ENCODE results near the gene DPY19L1. TPM values are rescaled to one million over a fixed set of nuclear protein-coding genes. Genes with fewer than 3 reads are reported as not detected.
"Not testable (repeated sequence)": the region's sequence is repeated elsewhere in the genome, so short reads cannot be mapped to it uniquely, and the experiment has no call there.

Gene DPY19L1
- polyA plus RNA-seq, 1 experiment: 40.5 TPM

DNA sequence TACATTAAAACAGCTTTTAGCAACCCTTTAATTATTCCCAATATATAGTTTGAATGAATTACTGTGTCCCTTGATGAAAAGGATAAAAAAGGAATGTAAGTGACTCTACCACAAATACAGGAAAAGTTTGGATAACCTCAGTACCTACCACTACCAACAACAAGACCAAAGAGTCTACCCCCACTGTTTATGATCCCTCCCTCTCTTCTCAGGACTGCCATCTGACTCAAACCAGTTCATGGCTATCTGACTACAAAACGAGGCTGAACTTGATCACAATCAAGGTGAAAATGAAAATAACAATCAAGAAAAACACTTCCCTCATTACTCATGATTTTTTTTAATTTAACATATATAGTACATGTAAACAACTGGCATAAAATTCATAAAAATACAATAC, 108.7 kb downstream of the DPY19L1 start:
- TF ChIP-seq, protein P1, sequence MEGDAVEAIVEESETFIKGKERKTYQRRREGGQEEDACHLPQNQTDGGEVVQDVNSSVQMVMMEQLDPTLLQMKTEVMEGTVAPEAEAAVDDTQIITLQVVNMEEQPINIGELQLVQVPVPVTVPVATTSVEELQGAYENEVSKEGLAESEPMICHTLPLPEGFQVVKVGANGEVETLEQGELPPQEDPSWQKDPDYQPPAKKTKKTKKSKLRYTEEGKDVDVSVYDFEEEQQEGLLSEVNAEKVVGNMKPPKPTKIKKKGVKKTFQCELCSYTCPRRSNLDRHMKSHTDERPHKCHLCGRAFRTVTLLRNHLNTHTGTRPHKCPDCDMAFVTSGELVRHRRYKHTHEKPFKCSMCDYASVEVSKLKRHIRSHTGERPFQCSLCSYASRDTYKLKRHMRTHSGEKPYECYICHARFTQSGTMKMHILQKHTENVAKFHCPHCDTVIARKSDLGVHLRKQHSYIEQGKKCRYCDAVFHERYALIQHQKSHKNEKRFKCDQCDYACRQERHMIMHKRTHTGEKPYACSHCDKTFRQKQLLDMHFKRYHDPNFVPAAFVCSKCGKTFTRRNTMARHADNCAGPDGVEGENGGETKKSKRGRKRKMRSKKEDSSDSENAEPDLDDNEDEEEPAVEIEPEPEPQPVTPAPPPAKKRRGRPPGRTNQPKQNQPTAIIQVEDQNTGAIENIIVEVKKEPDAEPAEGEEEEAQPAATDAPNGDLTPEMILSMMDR (IDR thresholded peaks at IDR 0.05; ENCODE audit: low read depth, low read length): no peak
- H3K4me3 ChIP-seq (ENCODE audit: low read depth, low read length): no peak overlapping the region
- no peak overlapping the region for H3K27ac ChIP-seq (ENCODE audit: low read depth, low read length)
- CTCF ChIA-PET: interaction anchor here (0.6 to 1.3 kb wide), 3 partner anchors 10 to 1506 kb away, joined by 3 to 7 read pairs (median 7); no protein-coding TSS in a partner anchor
- no peaks in the 10 kb centered on the region for H3K9me3 ChIP-seq (ENCODE audit: control insufficient read depth, insufficient read depth, low read length)
- no peaks in the 10 kb centered on the region for H3K27me3 ChIP-seq (ENCODE audit: control insufficient read depth, insufficient read depth, low read length)
- POLR2A ChIA-PET: no interaction called here
- DNase-seq (ENCODE audit: low read depth, low spot score): no peak

DNA sequence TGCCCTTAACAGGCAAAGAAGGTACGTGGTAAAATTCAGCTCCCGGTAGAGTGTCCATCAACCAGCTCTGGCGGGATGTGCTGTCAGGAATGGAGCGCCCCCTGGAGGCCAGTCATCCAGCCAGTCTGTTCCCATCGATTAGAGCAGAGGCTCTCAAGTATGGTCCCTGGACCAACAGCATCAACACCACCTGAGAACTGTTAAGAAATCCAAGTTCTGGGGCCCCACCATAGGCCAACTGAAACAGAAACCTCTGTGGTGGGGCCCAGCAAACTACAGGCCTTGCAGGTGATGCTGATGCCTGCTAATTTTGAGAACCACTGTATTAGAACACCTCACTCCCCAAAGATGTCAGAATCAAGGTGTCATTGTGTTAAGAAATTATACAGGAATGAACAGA, 109.2 kb downstream of the DPY19L1 start:
- POLR2A ChIA-PET: no interaction called here
- Histone ChIP-seq H3K9me3 (ENCODE audit: control insufficient read depth, insufficient read depth, low read length) (no peaks in the 10 kb centered on the region), H3K27me3 (ENCODE audit: control insufficient read depth, insufficient read depth, low read length) (no peaks in the 10 kb centered on the region), H3K27ac (ENCODE audit: low read depth, low read length) (no peak overlapping the region), H3K4me3 (ENCODE audit: low read depth, low read length) (no peak overlapping the region)
- DNase-seq (ENCODE audit: low read depth, low spot score): no peak
- TF ChIP-seq, protein P1 (IDR thresholded peaks at IDR 0.05; ENCODE audit: low read depth, low read length): peak; percentile 46
- CTCF ChIA-PET: interaction anchor here (0.6 to 1.6 kb wide), 3 partner anchors 10 to 1507 kb away, joined by 3 to 7 read pairs (median 6); no protein-coding TSS in a partner anchor

DNA sequence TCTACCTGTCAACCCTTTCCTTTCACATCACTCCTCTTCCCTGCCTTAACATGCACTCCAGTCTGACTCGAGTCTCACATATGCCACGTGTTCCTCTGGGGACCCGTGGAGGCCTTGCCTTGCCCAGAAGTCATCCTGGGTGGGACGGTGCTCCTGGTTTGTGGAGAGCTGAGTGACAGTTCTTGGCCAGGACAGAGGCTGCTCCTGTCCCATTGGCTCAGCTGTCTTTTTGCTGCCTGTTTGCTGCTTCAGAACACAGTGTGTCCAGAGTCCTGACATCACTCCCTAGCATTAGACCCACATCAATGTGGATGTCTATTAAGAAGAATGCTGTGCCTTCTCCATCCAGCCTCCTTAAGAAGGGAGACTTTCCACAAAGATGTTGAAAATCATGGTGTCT, 116.8 kb downstream of the DPY19L1 start:
- CTCF ChIA-PET; H3K27ac ChIP-seq (ENCODE audit: low read depth, low read length); H3K27me3 ChIP-seq (ENCODE audit: control insufficient read depth, insufficient read depth, low read length); DNase-seq (ENCODE audit: low read depth, low spot score); POLR2A ChIA-PET; H3K9me3 ChIP-seq (ENCODE audit: control insufficient read depth, insufficient read depth, low read length); H3K4me3 ChIP-seq (ENCODE audit: low read depth, low read length): not testable (repeated sequence)

DNA sequence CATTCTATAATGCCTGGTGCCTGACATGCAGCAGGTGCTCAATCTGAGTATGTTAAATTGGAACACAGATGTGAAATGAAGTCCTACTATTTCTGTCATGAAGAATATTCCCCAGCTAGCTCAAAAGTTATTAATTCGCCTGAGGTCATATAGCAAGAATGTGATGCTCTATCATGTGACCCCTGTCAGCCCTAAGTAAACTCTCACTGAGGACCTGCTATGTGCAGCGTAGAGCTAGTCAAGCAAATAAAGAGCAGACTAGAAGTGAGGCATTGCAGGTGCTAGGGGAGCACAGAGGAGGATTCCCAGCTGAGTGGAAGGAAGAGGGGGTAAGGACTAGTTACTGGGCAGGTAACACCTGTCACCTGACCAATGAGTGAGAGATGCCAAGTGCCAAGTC, 118.2 kb downstream of the DPY19L1 start:
- CTCF ChIA-PET; H3K27me3 ChIP-seq (ENCODE audit: control insufficient read depth, insufficient read depth, low read length); POLR2A ChIA-PET; H3K9me3 ChIP-seq (ENCODE audit: control insufficient read depth, insufficient read depth, low read length); DNase-seq (ENCODE audit: low read depth, low spot score); H3K4me3 ChIP-seq (ENCODE audit: low read depth, low read length); H3K27ac ChIP-seq (ENCODE audit: low read depth, low read length): not testable (repeated sequence)

DNA sequence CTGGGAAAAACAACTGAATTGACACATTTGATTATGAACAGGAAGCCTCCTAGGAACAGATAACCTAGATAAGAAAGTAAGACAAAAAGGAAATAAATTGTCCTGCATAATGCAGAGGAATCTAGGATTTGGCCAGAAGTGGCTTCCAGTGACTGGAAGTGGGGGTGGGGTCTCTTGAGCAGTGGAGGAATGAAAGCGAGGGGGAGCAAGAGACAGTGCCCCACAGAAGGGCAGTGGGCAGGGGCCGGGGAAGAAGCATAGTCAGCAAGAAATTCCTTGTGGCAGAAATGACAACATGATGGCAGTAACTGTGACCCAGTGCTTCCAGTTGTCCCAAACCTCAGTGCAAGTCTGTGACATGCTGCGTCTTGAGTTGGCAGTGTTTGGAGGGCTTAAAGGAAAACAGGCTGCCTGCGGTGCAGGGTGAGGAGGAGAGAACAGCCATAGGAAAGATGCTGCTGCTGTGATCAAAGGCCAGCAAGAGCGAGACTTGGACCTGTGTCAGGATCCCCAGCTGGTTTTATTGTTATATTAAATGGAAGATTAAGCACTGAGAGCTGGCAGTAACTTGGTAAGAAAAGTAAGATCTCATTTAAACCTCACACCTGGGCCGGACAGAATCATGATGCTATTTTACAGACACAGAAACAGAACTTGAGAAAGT, 119.0 kb downstream of the DPY19L1 start:
- DNase-seq (ENCODE audit: low read depth, low spot score); H3K4me3 ChIP-seq (ENCODE audit: low read depth, low read length); H3K27ac ChIP-seq (ENCODE audit: low read depth, low read length); CTCF ChIA-PET; POLR2A ChIA-PET; H3K9me3 ChIP-seq (ENCODE audit: control insufficient read depth, insufficient read depth, low read length); H3K27me3 ChIP-seq (ENCODE audit: control insufficient read depth, insufficient read depth, low read length): not testable (repeated sequence)

DNA sequence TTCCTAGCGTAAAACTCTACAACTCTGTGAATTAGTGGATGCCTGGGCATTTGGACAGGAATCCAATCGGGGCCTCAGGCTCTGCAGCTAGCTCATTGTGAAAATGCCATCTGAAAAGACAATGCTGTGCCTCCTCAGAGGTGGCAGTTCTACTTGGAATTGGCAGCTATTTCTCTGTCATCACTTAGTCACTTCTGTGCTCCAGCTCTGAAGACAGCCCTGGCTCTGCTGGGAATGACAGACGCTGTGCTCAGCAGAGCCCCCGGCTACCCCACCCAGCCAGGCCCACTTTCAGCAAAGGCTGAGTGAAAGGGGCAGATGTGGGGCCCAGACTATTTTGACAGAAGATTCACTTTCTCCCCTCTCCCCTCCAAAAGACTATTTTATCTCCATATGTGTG, 119.8 kb downstream of the DPY19L1 start:
- H3K9me3 ChIP-seq (ENCODE audit: control insufficient read depth, insufficient read depth, low read length); H3K27ac ChIP-seq (ENCODE audit: low read depth, low read length); DNase-seq (ENCODE audit: low read depth, low spot score); CTCF ChIA-PET; H3K27me3 ChIP-seq (ENCODE audit: control insufficient read depth, insufficient read depth, low read length); POLR2A ChIA-PET; H3K4me3 ChIP-seq (ENCODE audit: low read depth, low read length): not testable (repeated sequence)

DNA sequence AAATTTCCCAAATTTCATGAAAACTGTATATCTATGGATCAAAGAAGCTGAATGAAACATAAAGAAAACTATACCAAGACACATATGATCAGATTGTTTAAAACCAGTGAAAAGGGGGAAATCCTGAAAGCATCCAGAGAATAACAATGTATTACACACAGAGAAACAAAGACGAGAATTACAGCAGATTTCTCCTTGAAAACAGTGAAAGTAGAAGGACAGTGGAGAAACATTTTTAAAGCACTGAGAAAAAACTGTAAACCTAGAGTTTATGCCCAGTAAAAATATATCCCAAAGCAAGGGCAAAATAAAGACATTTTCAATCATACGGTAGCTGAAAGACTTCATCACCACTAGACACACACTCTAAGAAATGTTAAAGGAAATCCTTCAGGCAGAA, 121.0 kb downstream of the DPY19L1 start:
- no peak for DNase-seq (ENCODE audit: low read depth, low spot score)
- CTCF ChIA-PET: no interaction called here
- Histone ChIP-seq H3K27me3 (ENCODE audit: control insufficient read depth, insufficient read depth, low read length) (no peaks in the 10 kb centered on the region), H3K4me3 (ENCODE audit: low read depth, low read length) (no peak overlapping the region), H3K9me3 (ENCODE audit: control insufficient read depth, insufficient read depth, low read length) (no peaks in the 10 kb centered on the region), H3K27ac (ENCODE audit: low read depth, low read length) (no peak overlapping the region)
- TF ChIP-seq, protein P1 (IDR thresholded peaks at IDR 0.05; ENCODE audit: low read depth, low read length): no peak
- POLR2A ChIA-PET: no interaction called here
